Measurements from ENCODE around the gene PRG3. TPM values are rescaled to one million over a fixed set of nuclear protein-coding genes. Genes with fewer than 3 reads are reported as not detected.

The PRG3 gene
- total RNA-seq, 1 experiment from 2014 or later = not detected

DNA sequence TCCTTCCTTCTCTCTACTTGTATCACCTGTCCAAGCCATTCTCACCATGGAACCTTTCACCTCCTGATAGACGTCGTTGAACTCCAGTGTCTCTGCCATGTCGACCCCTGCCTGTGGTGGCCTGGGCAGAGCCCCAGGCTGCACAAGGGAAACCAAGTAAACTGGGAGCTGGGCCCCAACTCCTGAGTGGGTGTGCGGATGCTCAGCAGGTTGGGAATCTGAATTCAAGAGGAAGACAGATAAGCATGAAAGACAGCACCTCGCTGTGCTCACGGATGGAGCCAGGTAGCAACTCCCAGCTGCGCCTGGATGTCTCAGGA is 46.0 kb downstream of the PRG3 start:
- DNase-seq (ENCODE audit: low read depth, low spot score) (no peak), ATAC-seq (peak; percentile 5; the same call in 1 of the 2 replicates)
- ChIA-PET POLR2A (interaction anchor here (1.2 to 2.6 kb wide), 2 partner anchors 10 to 15 kb away, joined by 3 to 17 read pairs; partner anchors contain the start of gene TNKS1BP1), RAD21 (ENCODE audit: low non-redundant PET in 1 of 2, low total read pairs in 2 of 2, uncharacterized antibody in 2 of 2, unreplicated experiment in 2 of 2) (no interaction called here), CTCF (interaction anchor here (1.1 to 1.6 kb wide), 4 partner anchors 10 to 310 kb away, joined by 3 to 5 read pairs (median 4); partner anchors contain the start of gene TNKS1BP1)
- BruUV-seq (replicated peaks) = no TSS peak
- Histone ChIP-seq H3K9me2 (ENCODE audit: insufficient read depth) (no peaks in the 10 kb centered on the region), H3K27ac (ENCODE audit: low read depth, low read length) (peak overlapping the region; percentile 61), H3K4me1 (ENCODE audit: control insufficient read depth in 1 of 2, insufficient read depth in 2 of 2, low read length in 2 of 2) (peaks cover 8 to 20% of the 10 kb centered on the region in 2 experiments; a peak in 3 of 4 replicates), H4K20me1 (ENCODE audit: insufficient read depth) (no peaks in the 10 kb centered on the region), H3K36me3 (ENCODE audit: control insufficient read depth in 1 of 2, insufficient read depth in 2 of 2, low read length in 2 of 2) (peaks cover 21 to 46% of the 10 kb centered on the region in 2 experiments; a peak in 3 of 4 replicates), H3K79me2 (ENCODE audit: insufficient read depth, low read length) (peaks cover 56% of the 10 kb centered on the region), H3K4me3 (replicated peaks in 1 of 2; ENCODE audit: low read depth in 1 of 2, low read length in 2 of 2) (peak overlapping the region; percentile 79 to 96), H3K9me3 (ENCODE audit: control insufficient read depth in 1 of 2, insufficient read depth in 1 of 2, low read depth in 1 of 2, low read length in 2 of 2) (no peaks in the 10 kb centered on the region), H3K4me2 (ENCODE audit: low read length) (peak overlapping the region; percentile 98), H2AFZ (ENCODE audit: low read depth, low read length, poor library complexity, severe bottlenecking) (no peak overlapping the region), H3K27me3 (ENCODE audit: insufficient read depth, low read length) (no peaks in the 10 kb centered on the region), H3K9ac (ENCODE audit: low read length) (peak overlapping the region; percentile 92)
- intact Hi-C loops (cut with micrococcal nuclease) = loop anchor here (1.0 kb wide), 1 partner anchor 10 kb away; no protein-coding TSS in a partner anchor
- TF ChIP-seq POLR2AphosphoS5 (IDR thresholded peaks at IDR 0.05; ENCODE audit: low read depth, low read length) (no peak), EGR1 (IDR thresholded peaks at IDR 0.05; ENCODE audit: low read depth) (no peak), FOSL1 (IDR thresholded peaks at IDR 0.05; ENCODE audit: low read depth) (no peak), EZH2 (IDR thresholded peaks at IDR 0.05) (no peak), ZFX (IDR thresholded peaks at IDR 0.05) (no peak), RAD21 (IDR thresholded peaks at IDR 0.05; ENCODE audit: low read depth) (no peak), SP1 (IDR thresholded peaks at IDR 0.05; ENCODE audit: low read depth) (no peak), ZNF274 (IDR thresholded peaks at IDR 0.05; ENCODE audit: low read depth, low read length) (no peak), SRF (IDR thresholded peaks at IDR 0.05; ENCODE audit: low read depth) (no peak)
- TF ChIP-seq, protein P1, sequence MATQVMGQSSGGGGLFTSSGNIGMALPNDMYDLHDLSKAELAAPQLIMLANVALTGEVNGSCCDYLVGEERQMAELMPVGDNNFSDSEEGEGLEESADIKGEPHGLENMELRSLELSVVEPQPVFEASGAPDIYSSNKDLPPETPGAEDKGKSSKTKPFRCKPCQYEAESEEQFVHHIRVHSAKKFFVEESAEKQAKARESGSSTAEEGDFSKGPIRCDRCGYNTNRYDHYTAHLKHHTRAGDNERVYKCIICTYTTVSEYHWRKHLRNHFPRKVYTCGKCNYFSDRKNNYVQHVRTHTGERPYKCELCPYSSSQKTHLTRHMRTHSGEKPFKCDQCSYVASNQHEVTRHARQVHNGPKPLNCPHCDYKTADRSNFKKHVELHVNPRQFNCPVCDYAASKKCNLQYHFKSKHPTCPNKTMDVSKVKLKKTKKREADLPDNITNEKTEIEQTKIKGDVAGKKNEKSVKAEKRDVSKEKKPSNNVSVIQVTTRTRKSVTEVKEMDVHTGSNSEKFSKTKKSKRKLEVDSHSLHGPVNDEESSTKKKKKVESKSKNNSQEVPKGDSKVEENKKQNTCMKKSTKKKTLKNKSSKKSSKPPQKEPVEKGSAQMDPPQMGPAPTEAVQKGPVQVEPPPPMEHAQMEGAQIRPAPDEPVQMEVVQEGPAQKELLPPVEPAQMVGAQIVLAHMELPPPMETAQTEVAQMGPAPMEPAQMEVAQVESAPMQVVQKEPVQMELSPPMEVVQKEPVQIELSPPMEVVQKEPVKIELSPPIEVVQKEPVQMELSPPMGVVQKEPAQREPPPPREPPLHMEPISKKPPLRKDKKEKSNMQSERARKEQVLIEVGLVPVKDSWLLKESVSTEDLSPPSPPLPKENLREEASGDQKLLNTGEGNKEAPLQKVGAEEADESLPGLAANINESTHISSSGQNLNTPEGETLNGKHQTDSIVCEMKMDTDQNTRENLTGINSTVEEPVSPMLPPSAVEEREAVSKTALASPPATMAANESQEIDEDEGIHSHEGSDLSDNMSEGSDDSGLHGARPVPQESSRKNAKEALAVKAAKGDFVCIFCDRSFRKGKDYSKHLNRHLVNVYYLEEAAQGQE (IDR thresholded peaks at IDR 0.05; ENCODE audit: low read depth) = no peak
- TF ChIP-seq, protein P2, sequence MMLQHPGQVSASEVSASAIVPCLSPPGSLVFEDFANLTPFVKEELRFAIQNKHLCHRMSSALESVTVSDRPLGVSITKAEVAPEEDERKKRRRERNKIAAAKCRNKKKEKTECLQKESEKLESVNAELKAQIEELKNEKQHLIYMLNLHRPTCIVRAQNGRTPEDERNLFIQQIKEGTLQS (IDR thresholded peaks at IDR 0.05) = no peak
